Nephron (organoid): ENCODE results near the gene WEE2.

Experiments used
- H3K27ac Mint-ChIP-seq, 3 experiments: 2 replicates each; pipeline ENCODE4 v1.8.0; 2020; ENCODE audit warnings: mixed read lengths in 3 of 3, mild to moderate bottlenecking in 2 of 3, moderate library complexity in 1 of 3
- H3K27me3 Mint-ChIP-seq: 2 replicates; pipeline ENCODE4 v1.8.0; 2021; ENCODE audit warnings: low read depth, mild to moderate bottlenecking, moderate library complexity, mixed read lengths
- H3K36me3 Mint-ChIP-seq: 2 replicates; pipeline ENCODE4 v1.8.0; 2020; ENCODE audit warnings: low read depth, mixed read lengths
- H3K4me1 Mint-ChIP-seq: 2 replicates; pipeline ENCODE4 v1.8.0; 2020; ENCODE audit warnings: mixed read lengths
- H3K4me3 Mint-ChIP-seq, 3 experiments: 2 replicates each; pipeline ENCODE4 v1.8.0; 2020; ENCODE audit warnings: mild to moderate bottlenecking in 3 of 3, mixed read lengths in 3 of 3, moderate library complexity in 2 of 3
- H3K9me3 Mint-ChIP-seq: 2 replicates; pipeline ENCODE4 v1.8.0; 2020; ENCODE audit warnings: mixed read lengths
- CTCF ChIP-seq, 3 experiments: fragments of 200-600 bp; sonication (generic); IDR thresholded peaks; one replicate each; pipeline ENCODE4 v1.5.0; 2021; ENCODE audit warnings: antibody characterized with exemption in 3 of 3; ENCODE audit not compliant: unreplicated experiment in 3 of 3

The WEE2 gene

GRCh38 chr7:141674171-141674671 lies 33.9 kb upstream of the WEE2 start:
- H3K4me3 Mint-ChIP-seq = peak overlapping the region in 2 of 3 experiments; percentile 20 to 69
- H3K9me3 Mint-ChIP-seq = no peaks in the 10 kb centered on the region
- peaks cover 8% of the 10 kb centered on the region for H3K4me1 Mint-ChIP-seq
- H3K36me3 Mint-ChIP-seq = peaks cover 31% of the 10 kb centered on the region
- no peak for TF ChIP-seq CTCF (IDR thresholded peaks at IDR 0.05; ENCODE audit: unreplicated experiment in 3 of 3)
- H3K27ac Mint-ChIP-seq = peak overlapping the region; percentile 98 to 99 (median 98)
- no peaks in the 10 kb centered on the region for H3K27me3 Mint-ChIP-seq

GRCh38 chr7:141674702-141675101 lies 33.5 kb upstream of the WEE2 start:
- H3K4me1 Mint-ChIP-seq = peaks cover 8% of the 10 kb centered on the region
- peaks cover 31% of the 10 kb centered on the region for H3K36me3 Mint-ChIP-seq
- peak overlapping the region; percentile 98 to 99 (median 98) for H3K27ac Mint-ChIP-seq
- no peaks in the 10 kb centered on the region for H3K27me3 Mint-ChIP-seq
- H3K9me3 Mint-ChIP-seq = no peaks in the 10 kb centered on the region
- peak in 2 of 3 experiments; percentile 26 to 44 for TF ChIP-seq CTCF (IDR thresholded peaks at IDR 0.05; ENCODE audit: unreplicated experiment in 3 of 3)
- H3K4me3 Mint-ChIP-seq = no peak overlapping the region

GRCh38 chr7:141675436-141676215 lies 32.5 kb upstream of the WEE2 start:
- H3K4me3 Mint-ChIP-seq = no peak overlapping the region
- peaks cover 8% of the 10 kb centered on the region for H3K4me1 Mint-ChIP-seq
- H3K9me3 Mint-ChIP-seq = no peaks in the 10 kb centered on the region
- peaks cover 35% of the 10 kb centered on the region for H3K36me3 Mint-ChIP-seq
- H3K27ac Mint-ChIP-seq = peak overlapping the region in 1 of 3 experiments; percentile 98
- TF ChIP-seq CTCF (IDR thresholded peaks at IDR 0.05; ENCODE audit: unreplicated experiment in 3 of 3) = no peak
- no peaks in the 10 kb centered on the region for H3K27me3 Mint-ChIP-seq

- H3K4me1 Mint-ChIP-seq = peaks cover 8% of the 10 kb centered on the region
- no peaks in the 10 kb centered on the region for H3K9me3 Mint-ChIP-seq
- no peaks in the 10 kb centered on the region for H3K27me3 Mint-ChIP-seq
- H3K4me3 Mint-ChIP-seq = no peak overlapping the region
- TF ChIP-seq CTCF (IDR thresholded peaks at IDR 0.05; ENCODE audit: unreplicated experiment in 3 of 3) = no peak
- H3K27ac Mint-ChIP-seq = no peak overlapping the region
- peaks cover 31% of the 10 kb centered on the region for H3K36me3 Mint-ChIP-seq
Observed at GRCh38 chr7:141676618-141677017, 31.5 kb upstream of the WEE2 start.

- Mint-ChIP-seq H3K36me3 (peaks cover 25% of the 10 kb centered on the region), H3K4me3 (no peak overlapping the region), H3K27ac (no peak overlapping the region), H3K27me3 (no peaks in the 10 kb centered on the region), H3K4me1 (peaks cover 7% of the 10 kb centered on the region), H3K9me3 (no peaks in the 10 kb centered on the region)
- no peak for TF ChIP-seq CTCF (IDR thresholded peaks at IDR 0.05; ENCODE audit: unreplicated experiment in 3 of 3)
Observed at GRCh38 chr7:141679014-141679413, 29.1 kb upstream of the WEE2 start.
